A549 (cell line): ENCODE results near the gene ZNF791. TPM values are rescaled to one million over a fixed set of nuclear protein-coding genes. Genes with fewer than 3 reads are reported as not detected.

Experiments
- CBX8 ChIP-seq: fragments of 200-600 bp; sonication (generic); IDR thresholded peaks from 2 replicates; pipeline ENCODE4 v1.6.1; 2016
- CEBPB ChIP-seq, 2 experiments: fragments of >200 bp in 1 of 2; sonication (Bioruptor Twin) in 1 of 2; formaldehyde crosslinking in 1 of 2; IDR thresholded peaks; 2 replicates each; pipeline ENCODE4 v1.6.1; 2012 to 2016
- CHD4 ChIP-seq: fragments of 200-600 bp; sonication (generic); IDR thresholded peaks from 2 replicates; pipeline ENCODE4 v1.6.1; 2016; ENCODE audit warnings: antibody characterized with exemption, mild to moderate bottlenecking, borderline replicate concordance
- EP300 ChIP-seq, 2 experiments: fragments of >200 bp; sonication (Bioruptor Twin); formaldehyde crosslinking; IDR thresholded peaks; 2 replicates in 1 of 2; 3 replicates in 1 of 2; pipeline ENCODE4 v1.6.1; 2016 to 2017
- FOSB ChIP-seq: fragments of 250-450 bp; sonication (Bioruptor Pico); IDR thresholded peaks from 2 replicates; pipeline ENCODE4 v1.5.0; 2020; ENCODE audit warnings: mild to moderate bottlenecking, moderate library complexity
- FOSL2 ChIP-seq, 2 experiments: fragments of 450-650 bp in 1 of 2; fragments of >200 bp in 1 of 2; sonication (Bioruptor Twin) in 1 of 2; formaldehyde crosslinking; IDR thresholded peaks; 2 replicates each; pipeline versions ENCODE4 v1.5.0 to v1.6.1; 2016 to 2020; ENCODE audit warnings: mild to moderate bottlenecking in 1 of 2, moderate library complexity in 1 of 2
- HDAC2 ChIP-seq: fragments of 200-600 bp; sonication (generic); IDR thresholded peaks from 2 replicates; pipeline ENCODE4 v1.6.1; 2016
- HOXA7 ChIP-seq: fragments of 250-450 bp; sonication (Bioruptor Pico); IDR thresholded peaks from 2 replicates; pipeline ENCODE4 v1.5.0; 2020; ENCODE audit warnings: mild to moderate bottlenecking, moderate library complexity
- JUN ChIP-seq, 2 experiments: fragments of >200 bp; sonication (Bioruptor Twin); formaldehyde crosslinking; IDR thresholded peaks; 2 replicates in 1 of 2; 3 replicates in 1 of 2; pipeline ENCODE4 v1.6.1; 2016 to 2017
- NR3C1 ChIP-seq: fragments of >200 bp; sonication (Bioruptor Twin); formaldehyde crosslinking; IDR thresholded peaks from 3 replicates; pipeline ENCODE4 v1.6.1; 2017
- POLR2AphosphoS2 ChIP-seq: conservative IDR thresholded peaks from 2 replicates; pipeline ENCODE4 v1.6.1; 2012; ENCODE audit warnings: low read length, improper control_type of control experiment, inconsistent platforms
- RFX5 ChIP-seq: fragments of 450-650 bp; IDR thresholded peaks from 2 replicates; pipeline ENCODE4 v1.7.1; 2014; ENCODE audit warnings: antibody characterized with exemption, mild to moderate bottlenecking, moderate library complexity
- polyA plus RNA-seq, 4 experiments: library from polyadenylated mRNA; depleted of rRNA in 3 of 4; stranded (reverse); fragments of >200 nt; fragmentation: RNase III in 1 of 4; extraction: RNeasy Plus Mini Kit Qiagen cat#74134 plus additional on column Dnase treatment in 1 of 4; gene quantifications; 2 replicates in 3 of 4; 3 replicates in 1 of 4; pipeline ENCODE4 v1.2.3, GENCODE V29; 2011 to 2017
- TF ChIP-seq, protein P1 (sequence below): IDR thresholded peaks from 2 replicates; pipeline ENCODE4 v1.6.1; 2012
- TF ChIP-seq, protein P2 (sequence below): fragments of >200 bp; sonication (Bioruptor Twin); formaldehyde crosslinking; IDR thresholded peaks from 3 replicates; pipeline ENCODE4 v1.6.1; 2016
- TF ChIP-seq, protein P3 (sequence below): fragments of 250-450 bp; sonication (Bioruptor Pico); IDR thresholded peaks from 2 replicates; pipeline ENCODE4 v1.5.0; 2021; ENCODE audit warnings: mild to moderate bottlenecking, moderate library complexity, borderline replicate concordance

Gene ZNF791
- polyA plus RNA-seq, 2 of the 4 experiments (the other 2 are of a cell fraction): 4.5 to 7.1 TPM

GRCh38 chr19:12681074-12681987 lies 70.6 kb downstream of the ZNF791 start, which contains the start of gene DHPS (continued):
- TF ChIP-seq RFX5 (no peak), POLR2AphosphoS2 (no peak), CHD4 (no peak), FOSB (CRISPR knock-in tag) (peak; percentile 42; the same call in 1 of the 2 replicates), HOXA7 (CRISPR knock-in tag) (peak; percentile 69), CEBPB (IDR thresholded peaks at IDR 0.05) (peak in 1 of 2 experiments; percentile 80; a peak in 2 of 4 replicates), FOSL2 (IDR thresholded peaks at IDR 0.05) (no peak), FOSL2 (CRISPR knock-in tag; IDR thresholded peaks at IDR 0.05) (no peak), JUN (IDR thresholded peaks at IDR 0.05) (peak; percentile 16 to 74; a peak in 4 of 5 replicates), NR3C1 (no peak), CBX8 (no peak), EP300 (IDR thresholded peaks at IDR 0.05) (no peak), HDAC2 (no peak)
- TF ChIP-seq, protein P1, sequence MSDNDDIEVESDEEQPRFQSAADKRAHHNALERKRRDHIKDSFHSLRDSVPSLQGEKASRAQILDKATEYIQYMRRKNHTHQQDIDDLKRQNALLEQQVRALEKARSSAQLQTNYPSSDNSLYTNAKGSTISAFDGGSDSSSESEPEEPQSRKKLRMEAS: peak; percentile 60
- TF ChIP-seq, protein P2, sequence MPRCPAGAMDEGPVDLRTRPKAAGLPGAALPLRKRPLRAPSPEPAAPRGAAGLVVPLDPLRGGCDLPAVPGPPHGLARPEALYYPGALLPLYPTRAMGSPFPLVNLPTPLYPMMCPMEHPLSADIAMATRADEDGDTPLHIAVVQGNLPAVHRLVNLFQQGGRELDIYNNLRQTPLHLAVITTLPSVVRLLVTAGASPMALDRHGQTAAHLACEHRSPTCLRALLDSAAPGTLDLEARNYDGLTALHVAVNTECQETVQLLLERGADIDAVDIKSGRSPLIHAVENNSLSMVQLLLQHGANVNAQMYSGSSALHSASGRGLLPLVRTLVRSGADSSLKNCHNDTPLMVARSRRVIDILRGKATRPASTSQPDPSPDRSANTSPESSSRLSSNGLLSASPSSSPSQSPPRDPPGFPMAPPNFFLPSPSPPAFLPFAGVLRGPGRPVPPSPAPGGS: 0 out of 3 replicates have a peak, but pooled peaks have one; percentile 24
- TF ChIP-seq, protein P3, sequence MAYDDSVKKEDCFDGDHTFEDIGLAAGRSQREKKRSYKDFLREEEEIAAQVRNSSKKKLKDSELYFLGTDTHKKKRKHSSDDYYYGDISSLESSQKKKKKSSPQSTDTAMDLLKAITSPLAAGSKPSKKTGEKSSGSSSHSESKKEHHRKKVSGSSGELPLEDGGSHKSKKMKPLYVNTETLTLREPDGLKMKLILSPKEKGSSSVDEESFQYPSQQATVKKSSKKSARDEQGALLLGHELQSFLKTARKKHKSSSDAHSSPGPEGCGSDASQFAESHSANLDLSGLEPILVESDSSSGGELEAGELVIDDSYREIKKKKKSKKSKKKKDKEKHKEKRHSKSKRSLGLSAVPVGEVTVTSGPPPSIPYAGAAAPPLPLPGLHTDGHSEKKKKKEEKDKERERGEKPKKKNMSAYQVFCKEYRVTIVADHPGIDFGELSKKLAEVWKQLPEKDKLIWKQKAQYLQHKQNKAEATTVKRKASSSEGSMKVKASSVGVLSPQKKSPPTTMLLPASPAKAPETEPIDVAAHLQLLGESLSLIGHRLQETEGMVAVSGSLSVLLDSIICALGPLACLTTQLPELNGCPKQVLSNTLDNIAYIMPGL: no peak

Other genes starting within 250 kb of the ZNF791 start
- not detected in 2 replicates for gene ZNF442, start 245.2 kb upstream of the ZNF791 start, polyA plus RNA-seq (2011; rRNA removed)
- not detected in 3 replicates for gene ZNF442, start 245.2 kb upstream of the ZNF791 start, polyA plus RNA-seq (2017; fragmentation: RNase III; extraction: RNeasy Plus Mini Kit Qiagen cat#74134 plus additional on column Dnase treatment)
- 2.4 and 2.7 TPM in 2 replicates for gene ZNF799, start 209.6 kb upstream of the ZNF791 start, polyA plus RNA-seq (2011; rRNA removed)
- 1.7 TPM in 3 replicates for gene ZNF799, start 209.6 kb upstream of the ZNF791 start, polyA plus RNA-seq (2017; fragmentation: RNase III; extraction: RNeasy Plus Mini Kit Qiagen cat#74134 plus additional on column Dnase treatment)
- 1.0 and 1.1 TPM in 2 replicates for gene ZNF443, start 169.9 kb upstream of the ZNF791 start, polyA plus RNA-seq (2011; rRNA removed)
- 1.0 to 1.1 TPM (median 1.1 TPM) in 3 replicates for gene ZNF443, start 169.9 kb upstream of the ZNF791 start, polyA plus RNA-seq (2017; fragmentation: RNase III; extraction: RNeasy Plus Mini Kit Qiagen cat#74134 plus additional on column Dnase treatment)
- gene ZNF709, start 126.1 kb upstream of the ZNF791 start, polyA plus RNA-seq (2011; rRNA removed): 0.01 TPM in 1 of 2 replicates, not detected in the other
- 0.04 to 0.10 TPM in 2 of 3 replicates, not detected in the other for gene ZNF709, start 126.1 kb upstream of the ZNF791 start, polyA plus RNA-seq (2017; fragmentation: RNase III; extraction: RNeasy Plus Mini Kit Qiagen cat#74134 plus additional on column Dnase treatment)
- gene ZNF564, start 59.4 kb upstream of the ZNF791 start, polyA plus RNA-seq (2011; rRNA removed): 2.5 and 3.0 TPM in 2 replicates
- gene ZNF564, start 59.4 kb upstream of the ZNF791 start, polyA plus RNA-seq (2017; fragmentation: RNase III; extraction: RNeasy Plus Mini Kit Qiagen cat#74134 plus additional on column Dnase treatment): 1.6 to 1.9 TPM (median 1.8 TPM) in 3 replicates
- 2.4 and 2.5 TPM in 2 replicates for gene ZNF490, start 107 bp upstream of the ZNF791 start, polyA plus RNA-seq (2011; rRNA removed)
- gene ZNF490, start 107 bp upstream of the ZNF791 start, polyA plus RNA-seq (2017; fragmentation: RNase III; extraction: RNeasy Plus Mini Kit Qiagen cat#74134 plus additional on column Dnase treatment): 0.57 to 0.85 TPM (median 0.79 TPM) in 3 replicates
- 13.0 and 14.4 TPM in 2 replicates for gene MAN2B1, start 55.8 kb downstream of the ZNF791 start, polyA plus RNA-seq (2011; rRNA removed)
- 15.4 to 16.3 TPM (median 15.9 TPM) in 3 replicates for gene MAN2B1, start 55.8 kb downstream of the ZNF791 start, polyA plus RNA-seq (2017; fragmentation: RNase III; extraction: RNeasy Plus Mini Kit Qiagen cat#74134 plus additional on column Dnase treatment)
- gene WDR83, start 55.9 kb downstream of the ZNF791 start, polyA plus RNA-seq (2011; rRNA removed): 4.3 and 4.8 TPM in 2 replicates
- 11.1 to 13.7 TPM (median 11.4 TPM) in 3 replicates for gene WDR83, start 55.9 kb downstream of the ZNF791 start, polyA plus RNA-seq (2017; fragmentation: RNase III; extraction: RNeasy Plus Mini Kit Qiagen cat#74134 plus additional on column Dnase treatment)
- 63.7 and 71.9 TPM in 2 replicates for gene DHPS, start 71.0 kb downstream of the ZNF791 start, polyA plus RNA-seq (2011; rRNA removed)
- gene DHPS, start 71.0 kb downstream of the ZNF791 start, polyA plus RNA-seq (2017; fragmentation: RNase III; extraction: RNeasy Plus Mini Kit Qiagen cat#74134 plus additional on column Dnase treatment): 55.3 to 58.3 TPM (median 57.8 TPM) in 3 replicates
- not detected in 2 replicates for gene GNG14, start 77.1 kb downstream of the ZNF791 start, polyA plus RNA-seq (2011; rRNA removed)
- not detected in 3 replicates for gene GNG14, start 77.1 kb downstream of the ZNF791 start, polyA plus RNA-seq (2017; fragmentation: RNase III; extraction: RNeasy Plus Mini Kit Qiagen cat#74134 plus additional on column Dnase treatment)
- gene FBXW9, start 85.7 kb downstream of the ZNF791 start, polyA plus RNA-seq (2011; rRNA removed): 5.7 and 6.9 TPM in 2 replicates
- gene FBXW9, start 85.7 kb downstream of the ZNF791 start, polyA plus RNA-seq (2017; fragmentation: RNase III; extraction: RNeasy Plus Mini Kit Qiagen cat#74134 plus additional on column Dnase treatment): 7.3 to 8.1 TPM (median 8.0 TPM) in 3 replicates
- gene TNPO2, start 113.0 kb downstream of the ZNF791 start, polyA plus RNA-seq (2011; rRNA removed): 33.7 and 38.0 TPM in 2 replicates
- gene TNPO2, start 113.0 kb downstream of the ZNF791 start, polyA plus RNA-seq (2017; fragmentation: RNase III; extraction: RNeasy Plus Mini Kit Qiagen cat#74134 plus additional on column Dnase treatment): 39.8 to 42.5 TPM (median 41.0 TPM) in 3 replicates
- 105 and 137 TPM in 2 replicates for gene TRIR, start 123.8 kb downstream of the ZNF791 start, polyA plus RNA-seq (2011; rRNA removed)
- gene TRIR, start 123.8 kb downstream of the ZNF791 start, polyA plus RNA-seq (2017; fragmentation: RNase III; extraction: RNeasy Plus Mini Kit Qiagen cat#74134 plus additional on column Dnase treatment): 144 to 154 TPM (median 152 TPM) in 3 replicates
- gene GET3, start 126.6 kb downstream of the ZNF791 start, polyA plus RNA-seq (2011; rRNA removed): 84.9 and 87.0 TPM in 2 replicates
- 82.7 to 96.7 TPM (median 91.7 TPM) in 3 replicates for gene GET3, start 126.6 kb downstream of the ZNF791 start, polyA plus RNA-seq (2017; fragmentation: RNase III; extraction: RNeasy Plus Mini Kit Qiagen cat#74134 plus additional on column Dnase treatment)
- gene BEST2, start 140.9 kb downstream of the ZNF791 start, polyA plus RNA-seq (2011; rRNA removed): not detected in 2 replicates
- not detected in 3 replicates for gene BEST2, start 140.9 kb downstream of the ZNF791 start, polyA plus RNA-seq (2017; fragmentation: RNase III; extraction: RNeasy Plus Mini Kit Qiagen cat#74134 plus additional on column Dnase treatment)
- gene HOOK2, start 164.6 kb downstream of the ZNF791 start, polyA plus RNA-seq (2011; rRNA removed): 8.3 and 10.1 TPM in 2 replicates
- gene HOOK2, start 164.6 kb downstream of the ZNF791 start, polyA plus RNA-seq (2017; fragmentation: RNase III; extraction: RNeasy Plus Mini Kit Qiagen cat#74134 plus additional on column Dnase treatment): 18.5 to 24.6 TPM (median 21.5 TPM) in 3 replicates
- 72.5 and 94.7 TPM in 2 replicates for gene JUNB, start 180.6 kb downstream of the ZNF791 start, polyA plus RNA-seq (2011; rRNA removed)
- 47.2 to 57.7 TPM (median 55.6 TPM) in 3 replicates for gene JUNB, start 180.6 kb downstream of the ZNF791 start, polyA plus RNA-seq (2017; fragmentation: RNase III; extraction: RNeasy Plus Mini Kit Qiagen cat#74134 plus additional on column Dnase treatment)
- 0.48 and 0.57 TPM in 2 replicates for gene PRDX2, start 190.9 kb downstream of the ZNF791 start, polyA plus RNA-seq (2011; rRNA removed)
- 0.49 to 0.91 TPM (median 0.84 TPM) in 3 replicates for gene PRDX2, start 190.9 kb downstream of the ZNF791 start, polyA plus RNA-seq (2017; fragmentation: RNase III; extraction: RNeasy Plus Mini Kit Qiagen cat#74134 plus additional on column Dnase treatment)
- 4.9 and 10.7 TPM in 2 replicates for gene THSD8, start 191.1 kb downstream of the ZNF791 start, polyA plus RNA-seq (2011; rRNA removed)
- gene THSD8, start 191.1 kb downstream of the ZNF791 start, polyA plus RNA-seq (2017; fragmentation: RNase III; extraction: RNeasy Plus Mini Kit Qiagen cat#74134 plus additional on column Dnase treatment): not detected in 3 replicates
- gene RNASEH2A, start 195.7 kb downstream of the ZNF791 start, polyA plus RNA-seq (2011; rRNA removed): 27.2 and 37.2 TPM in 2 replicates
- gene RNASEH2A, start 195.7 kb downstream of the ZNF791 start, polyA plus RNA-seq (2017; fragmentation: RNase III; extraction: RNeasy Plus Mini Kit Qiagen cat#74134 plus additional on column Dnase treatment): 40.7 to 45.5 TPM (median 41.7 TPM) in 3 replicates
- 0.09 TPM in 1 of 2 replicates, not detected in the other for gene RTBDN, start 223.7 kb downstream of the ZNF791 start, polyA plus RNA-seq (2011; rRNA removed)
- gene RTBDN, start 223.7 kb downstream of the ZNF791 start, polyA plus RNA-seq (2017; fragmentation: RNase III; extraction: RNeasy Plus Mini Kit Qiagen cat#74134 plus additional on column Dnase treatment): 0.14 to 0.36 TPM (median 0.25 TPM) in 3 replicates
- 1.4 and 1.8 TPM in 2 replicates for gene MAST1, start 227.6 kb downstream of the ZNF791 start, polyA plus RNA-seq (2011; rRNA removed)
- 1.8 to 3.0 TPM (median 2.2 TPM) in 3 replicates for gene MAST1, start 227.6 kb downstream of the ZNF791 start, polyA plus RNA-seq (2017; fragmentation: RNase III; extraction: RNeasy Plus Mini Kit Qiagen cat#74134 plus additional on column Dnase treatment)